ENCODE measurements around the gene PARP12.
A peak's percentile ranks its signal among the peaks of the same experiment; 100 is the strongest.
"Not testable (repeated sequence)": the region's sequence is repeated elsewhere in the genome, so short reads cannot be mapped to it uniquely, and the experiment has no call there.

PARP12 gene, protein sequence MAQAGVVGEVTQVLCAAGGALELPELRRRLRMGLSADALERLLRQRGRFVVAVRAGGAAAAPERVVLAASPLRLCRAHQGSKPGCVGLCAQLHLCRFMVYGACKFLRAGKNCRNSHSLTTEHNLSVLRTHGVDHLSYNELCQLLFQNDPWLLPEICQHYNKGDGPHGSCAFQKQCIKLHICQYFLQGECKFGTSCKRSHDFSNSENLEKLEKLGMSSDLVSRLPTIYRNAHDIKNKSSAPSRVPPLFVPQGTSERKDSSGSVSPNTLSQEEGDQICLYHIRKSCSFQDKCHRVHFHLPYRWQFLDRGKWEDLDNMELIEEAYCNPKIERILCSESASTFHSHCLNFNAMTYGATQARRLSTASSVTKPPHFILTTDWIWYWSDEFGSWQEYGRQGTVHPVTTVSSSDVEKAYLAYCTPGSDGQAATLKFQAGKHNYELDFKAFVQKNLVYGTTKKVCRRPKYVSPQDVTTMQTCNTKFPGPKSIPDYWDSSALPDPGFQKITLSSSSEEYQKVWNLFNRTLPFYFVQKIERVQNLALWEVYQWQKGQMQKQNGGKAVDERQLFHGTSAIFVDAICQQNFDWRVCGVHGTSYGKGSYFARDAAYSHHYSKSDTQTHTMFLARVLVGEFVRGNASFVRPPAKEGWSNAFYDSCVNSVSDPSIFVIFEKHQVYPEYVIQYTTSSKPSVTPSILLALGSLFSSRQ

DNA sequence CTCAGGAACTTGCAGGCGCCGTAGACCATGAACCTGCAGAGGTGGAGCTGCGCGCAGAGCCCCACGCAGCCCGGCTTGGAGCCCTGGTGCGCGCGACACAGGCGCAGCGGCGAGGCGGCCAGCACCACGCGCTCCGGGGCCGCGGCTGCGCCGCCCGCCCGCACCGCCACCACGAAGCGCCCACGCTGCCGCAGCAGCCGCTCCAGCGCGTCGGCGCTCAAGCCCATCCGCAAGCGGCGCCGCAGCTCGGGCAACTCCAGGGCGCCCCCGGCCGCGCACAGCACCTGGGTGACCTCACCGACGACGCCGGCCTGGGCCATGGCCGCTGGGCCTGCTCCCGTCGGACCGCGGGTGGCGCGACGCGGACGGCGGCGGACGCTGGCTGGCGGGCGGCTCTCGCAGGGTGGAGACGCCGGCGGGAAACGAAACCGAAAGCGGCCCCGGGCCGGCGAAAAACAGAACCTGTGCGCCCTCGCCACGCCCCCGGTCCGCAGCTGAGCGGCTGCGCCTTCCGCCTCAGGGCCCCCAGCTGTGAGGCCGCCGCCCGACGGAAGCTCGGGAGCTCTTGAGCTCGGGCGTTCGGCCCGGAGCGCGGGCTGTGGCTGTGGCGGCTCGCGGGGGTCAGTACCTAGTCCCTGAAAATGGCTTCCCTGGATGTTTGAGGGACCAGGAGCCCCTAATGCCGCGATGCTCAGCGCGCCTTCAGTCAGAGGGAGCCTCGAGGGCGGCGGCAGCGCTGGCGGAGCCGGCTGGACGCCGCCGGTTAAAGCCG, at the start of gene PARP12:
Gene PARP12, minus strand, starts transcription at position 424 of the 772 bp plus-strand sequence. Its CDS starts 104 bp downstream, at position 320.
- DNase-seq: peak; percentile 78 to 79

DNA sequence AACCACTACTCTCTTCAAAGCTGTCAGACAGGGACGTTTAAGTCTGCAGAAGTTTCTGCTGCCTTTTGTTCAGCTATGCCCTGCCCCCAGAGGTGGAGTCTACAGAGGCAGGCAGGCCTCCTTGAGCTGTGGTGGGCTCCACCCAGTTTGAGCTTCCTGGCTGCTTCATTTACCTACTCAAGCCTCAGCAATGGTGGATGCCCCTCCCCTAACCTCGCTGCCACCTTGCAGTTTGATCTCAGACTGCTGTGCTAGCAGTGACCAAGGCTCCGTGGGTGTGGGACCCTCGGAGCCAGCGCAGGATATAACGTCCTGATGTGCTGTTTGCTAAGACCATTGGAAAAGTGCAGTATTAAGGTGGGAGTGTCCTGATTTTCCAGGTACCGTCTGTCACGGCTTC, 46.0 kb upstream of the PARP12 start:
- not testable (repeated sequence) for DNase-seq

- DNase-seq: no peak
These were observed 33.7 kb upstream of the PARP12 start for GRCh38 chr7:140096459-140096858.

GRCh38 chr7:140093375-140093774, 30.6 kb upstream of the PARP12 start:
- no peak for DNase-seq

GRCh38 chr7:140085447-140085846, 22.7 kb upstream of the PARP12 start:
- DNase-seq: no peak

DNA sequence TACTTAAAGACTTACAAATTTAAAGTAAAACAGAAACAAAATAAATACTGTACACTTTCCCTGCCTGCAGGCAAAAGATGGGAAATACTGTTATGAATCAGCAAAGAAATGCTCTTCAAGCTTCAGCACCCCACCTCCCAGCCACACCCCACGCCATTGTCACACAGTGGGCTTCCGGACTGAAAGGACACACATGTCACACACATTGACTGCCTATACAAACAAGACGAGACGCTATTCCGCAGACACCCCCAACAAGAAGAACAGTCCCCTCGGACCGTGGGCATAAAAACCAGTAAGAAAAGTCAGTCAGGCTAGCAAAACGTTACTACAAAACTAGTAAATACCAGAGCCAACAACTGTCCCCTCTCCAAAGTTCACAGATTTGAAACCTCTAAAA, 22.2 kb upstream of the PARP12 start:
- DNase-seq: peak in 1 of 2 donors; percentile 26

DNA sequence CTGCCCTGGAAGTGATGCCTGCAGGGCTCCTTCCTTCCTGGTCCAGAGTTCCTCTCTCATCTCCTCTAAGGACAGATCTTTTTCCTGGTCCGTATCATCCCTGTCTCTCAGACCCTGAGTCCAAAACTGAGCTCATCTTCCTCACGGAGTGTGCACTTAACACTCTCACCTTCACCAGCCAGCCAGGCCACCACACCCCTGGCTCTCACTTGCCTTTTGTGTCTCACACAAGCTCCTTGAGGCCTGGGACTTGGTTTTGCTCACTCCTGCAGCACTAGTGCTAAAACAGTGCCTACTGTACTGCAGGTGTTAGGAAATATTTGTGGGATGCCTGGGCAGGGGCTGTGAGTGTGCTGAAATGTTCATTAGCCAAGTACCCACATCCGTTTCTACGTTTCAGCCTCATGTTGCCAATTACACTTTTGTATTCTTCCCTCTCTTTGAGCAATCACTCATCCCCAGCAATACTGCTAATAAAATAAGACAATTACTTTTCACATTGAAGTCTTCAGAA, 21.4 kb upstream of the PARP12 start:
- DNase-seq: no peak

DNA sequence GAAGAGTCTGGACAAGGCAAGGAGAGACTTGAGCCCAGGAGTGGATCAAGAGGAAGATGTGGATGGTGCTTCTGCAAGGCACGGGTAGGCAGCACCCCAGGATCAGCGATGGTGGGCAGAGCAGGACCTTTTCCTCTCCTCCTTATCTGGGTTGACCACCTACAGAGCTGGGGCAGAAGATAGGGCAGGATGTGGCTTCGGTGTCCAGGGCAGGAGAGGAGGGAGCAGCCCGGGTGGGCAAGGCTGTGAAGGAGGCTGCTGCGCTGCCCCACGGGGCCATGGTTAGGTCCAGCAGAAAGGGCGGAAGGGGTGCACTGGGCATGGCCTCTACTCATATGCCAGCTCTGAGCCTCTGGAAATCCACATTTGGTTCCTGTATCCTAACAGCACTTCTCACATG, 20.0 kb upstream of the PARP12 start:
- DNase-seq: no peak

GRCh38 chr7:140081774-140082425, 19.1 kb upstream of the PARP12 start:
- DNase-seq: no peak

DNA sequence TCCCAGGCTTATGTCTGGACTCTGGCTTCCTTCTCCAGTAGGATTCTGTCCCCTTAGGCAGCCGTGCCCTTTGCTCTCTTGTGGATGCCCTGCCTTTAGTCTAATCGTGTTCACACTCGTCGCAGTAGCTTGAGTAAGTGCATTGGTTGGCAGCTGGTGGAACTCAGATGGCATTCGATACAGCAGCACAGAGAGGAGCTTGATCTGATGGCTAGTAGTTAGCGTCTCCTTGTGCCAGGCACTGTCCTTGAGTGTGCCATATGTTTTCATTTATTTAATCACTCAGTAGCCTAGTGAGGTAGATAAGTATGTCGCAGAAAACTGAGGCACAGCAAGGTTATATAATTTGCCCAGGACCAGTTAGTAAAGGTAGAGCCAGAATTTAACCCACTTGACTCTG, 18.2 kb upstream of the PARP12 start:
- no peak for DNase-seq

- DNase-seq: no peak
These were observed 16.4 kb upstream of the PARP12 start for GRCh38 chr7:140079121-140079536.

- no peak for DNase-seq
These were observed 15.6 kb upstream of the PARP12 start for GRCh38 chr7:140078392-140078791.

DNA sequence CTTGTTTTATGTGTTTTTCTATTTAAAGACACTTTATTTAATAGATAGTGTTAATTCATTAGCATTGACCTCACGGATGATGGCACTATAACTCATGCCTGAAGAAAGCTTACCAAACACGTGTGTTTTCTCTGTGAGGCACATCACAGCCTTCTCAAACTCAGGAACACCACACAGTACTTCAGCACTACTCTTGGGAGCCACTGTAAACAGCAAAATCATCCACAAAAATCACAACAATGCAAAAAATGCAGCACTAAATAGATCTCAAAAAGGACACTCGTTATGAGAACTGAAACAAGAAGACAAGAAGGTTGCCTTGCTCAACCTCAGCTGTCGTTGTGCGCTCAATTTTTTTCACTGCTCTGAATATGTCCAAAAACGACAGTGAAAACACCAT, 12.0 kb upstream of the PARP12 start:
- no peak for DNase-seq

- DNase-seq: no peak
These were observed 7.8 kb upstream of the PARP12 start for GRCh38 chr7:140070546-140070945.

- DNase-seq: no peak
These were observed 6.7 kb upstream of the PARP12 start for GRCh38 chr7:140069298-140069949.

DNA sequence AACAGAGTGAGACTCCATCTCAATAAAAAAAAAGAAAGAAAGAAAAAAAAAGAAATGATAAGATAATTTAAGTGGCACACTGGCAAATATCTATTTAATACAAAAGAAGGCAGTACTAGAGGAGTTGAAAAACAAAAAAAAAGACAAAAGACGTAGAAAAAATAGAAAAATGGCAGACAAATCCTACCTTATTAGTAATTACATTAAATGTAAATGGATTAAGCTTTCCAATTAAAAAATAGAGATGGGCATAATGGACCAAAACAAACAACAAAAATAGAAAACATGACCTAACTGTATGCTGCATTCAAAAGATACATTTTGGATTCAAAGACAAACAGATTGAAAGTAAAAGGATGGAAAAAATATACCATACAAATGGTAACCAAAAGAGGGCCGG, 5.3 kb upstream of the PARP12 start:
- no peak for DNase-seq

DNA sequence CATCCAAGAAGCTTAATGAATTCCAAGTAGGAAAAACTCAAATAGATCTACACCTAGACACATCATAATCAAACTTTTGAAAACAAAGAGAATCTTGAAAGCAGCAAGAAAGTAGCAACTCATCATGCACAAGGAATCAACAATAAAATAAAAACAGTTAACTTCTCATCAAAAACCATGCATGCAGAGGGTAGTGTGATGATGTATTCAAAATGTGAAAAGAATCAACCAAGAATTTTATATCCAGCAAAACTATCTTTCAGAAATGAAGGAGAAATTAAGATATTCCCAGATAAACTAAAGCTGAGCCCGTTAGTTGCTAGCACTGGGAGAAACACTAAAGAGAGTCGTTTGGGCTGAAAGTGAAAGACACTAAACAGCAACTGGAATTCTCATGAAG, 4.3 kb upstream of the PARP12 start:
- DNase-seq: no peak

GRCh38 chr7:140062118-140062527, 628 bp downstream of the PARP12 start:
- peak in 1 of 2 donors; percentile 22 for DNase-seq

DNA sequence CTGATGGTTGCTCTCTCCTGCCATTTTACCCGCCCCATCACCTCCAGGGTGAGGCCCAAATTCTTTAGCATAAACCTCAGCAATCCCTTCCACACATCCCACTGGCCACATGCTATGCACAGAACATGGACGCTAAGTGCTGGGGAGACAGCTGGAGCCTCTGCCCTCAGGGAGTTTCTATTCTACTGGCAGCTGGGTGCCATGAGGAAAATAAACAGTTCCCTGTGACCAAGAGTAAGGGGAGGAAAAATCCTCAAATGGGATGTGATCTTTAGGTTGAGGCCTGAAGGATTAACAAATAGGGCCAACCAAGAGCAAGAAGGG, 1.2 kb downstream of the PARP12 start:
- DNase-seq: no peak

DNA sequence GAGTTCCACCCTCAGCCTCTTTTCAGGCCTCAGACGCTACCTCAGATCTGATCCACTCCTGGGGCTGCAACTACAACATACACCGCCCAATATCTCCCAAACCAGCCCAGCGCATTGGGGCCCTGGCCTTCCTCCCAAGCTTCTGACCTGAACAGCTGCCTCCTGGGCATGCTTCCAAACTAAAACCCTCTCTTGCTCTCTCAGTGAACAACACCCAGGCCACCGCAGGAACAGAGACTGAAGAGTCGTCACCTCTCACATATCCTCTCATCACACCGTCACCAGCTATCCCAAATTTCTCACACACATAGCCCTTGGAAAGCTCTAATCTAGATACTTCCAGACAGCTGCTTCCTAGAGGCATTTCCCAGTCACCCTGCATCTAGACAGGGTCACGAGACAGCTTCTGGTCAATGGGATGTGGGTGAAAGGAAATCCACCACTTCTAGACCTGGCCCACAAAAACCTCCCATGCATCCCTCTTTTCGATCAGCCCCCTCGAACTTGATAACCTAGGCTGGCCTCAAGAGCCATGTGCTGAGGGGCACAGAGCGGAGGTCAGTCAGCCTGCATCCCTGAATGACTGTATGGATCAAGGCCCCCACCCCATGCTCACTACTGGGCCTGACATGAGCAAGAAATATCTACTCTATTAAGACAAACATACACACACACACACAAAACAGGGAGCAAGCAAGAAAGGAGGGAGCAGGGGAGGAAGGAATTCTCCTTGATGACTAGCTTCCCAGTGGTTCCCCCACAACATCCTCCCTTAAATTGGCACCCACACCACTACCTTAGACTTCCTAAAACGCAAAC, 1.8 kb downstream of the PARP12 start:
- no peak for DNase-seq

- DNase-seq: no peak
These were observed 2.5 kb downstream of the PARP12 start for GRCh38 chr7:140060243-140060630.
